Cardiac septum (tissue), 1 donor: ENCODE measurements around the gene TFAM. TPM values are rescaled to one million over a fixed set of nuclear protein-coding genes. Genes with fewer than 3 reads are reported as not detected.
"Not testable (repeated sequence)": the region's sequence is repeated elsewhere in the genome, so short reads cannot be mapped to it uniquely, and the experiment has no call there.

Source experiments
- DNase-seq: peaks from one replicate; pipeline ENCODE4 v3.0.0-alpha.2; 2020; ENCODE audit warnings: low spot score
- intact Hi-C: fragments of 100-400 bp; cut with DNase I; formaldehyde crosslinking; loops from one replicate; pipeline ENCODE4 v1.14.0; 2022
- total RNA-seq: library from RNA; stranded (reverse); fragmentation: NEBNext Ultra II Directional; extraction: Animal tissue kit (Norgen Biotek cat#: 25700); gene quantifications from one replicate; pipeline ENCODE4 v1.2.1, GENCODE V29; 2021
- donor health status: DM: no; HTN: no; CAD: no.

The TFAM gene
- total RNA-seq, 1 donor from 2014 or later = 29.4 TPM

- intact Hi-C loops = loop anchor here (10.0 kb wide), 1 partner anchor 537 kb away; no protein-coding TSS in a partner anchor
- not testable (repeated sequence) for DNase-seq
Measured at GRCh38 chr10:58417902-58418301, 32.7 kb downstream of the TFAM start.

GRCh38 chr10:58424176-58424575 is 39.0 kb downstream of the TFAM start:
- DNase-seq = no peak
- intact Hi-C loops = no loop called here

- DNase-seq, intact Hi-C loops: not testable (repeated sequence)
Measured at GRCh38 chr10:58428436-58428835, 43.2 kb downstream of the TFAM start.

- no peak for DNase-seq
- intact Hi-C loops = no loop called here
Measured at GRCh38 chr10:58431903-58432302, 46.7 kb downstream of the TFAM start.

GRCh38 chr10:58433066-58433465 is 47.9 kb downstream of the TFAM start:
- intact Hi-C loops = no loop called here
- DNase-seq = no peak

- intact Hi-C loops = no loop called here
Measured at GRCh38 chr10:58433571-58433970, 48.4 kb downstream of the TFAM start.

GRCh38 chr10:58435297-58435985 is 50.2 kb downstream of the TFAM start:
- DNase-seq = no peak

More at GRCh38 chr10:58433571-58433970, 48.4 kb downstream of the TFAM start:
- no peak for DNase-seq

GRCh38 chr10:58436071-58436470 is 50.9 kb downstream of the TFAM start:
- intact Hi-C loops = no loop called here
- no peak for DNase-seq

More at GRCh38 chr10:58435297-58435985, 50.2 kb downstream of the TFAM start:
- intact Hi-C loops = no loop called here

- DNase-seq = no peak
- intact Hi-C loops = no loop called here
Measured at GRCh38 chr10:58438340-58438871, 53.2 kb downstream of the TFAM start.

- no peak for DNase-seq
- intact Hi-C loops = no loop called here
Measured at GRCh38 chr10:58438986-58439385, 53.8 kb downstream of the TFAM start.

- intact Hi-C loops = no loop called here
- DNase-seq = no peak
Measured at GRCh38 chr10:58439632-58440364, 54.6 kb downstream of the TFAM start.

GRCh38 chr10:58440484-58440883 is 55.3 kb downstream of the TFAM start:
- DNase-seq = no peak
- intact Hi-C loops = no loop called here

GRCh38 chr10:58444321-58444720 is 59.1 kb downstream of the TFAM start:
- intact Hi-C loops = no loop called here

GRCh38 chr10:58444876-58445275 is 59.7 kb downstream of the TFAM start:
- intact Hi-C loops = no loop called here
- DNase-seq = no peak

More at GRCh38 chr10:58444321-58444720, 59.1 kb downstream of the TFAM start:
- DNase-seq = no peak

- no peak for DNase-seq
- intact Hi-C loops = no loop called here
Measured at GRCh38 chr10:58448121-58448935, 63.1 kb downstream of the TFAM start.

Other genes starting within 250 kb of the TFAM start
- 3.0 TPM for gene IPMK, start 117.5 kb upstream of the TFAM start, total RNA-seq
- gene CISD1, start 116.2 kb upstream of the TFAM start, total RNA-seq = 149 TPM
- 34.7 TPM for gene UBE2D1, start 50.4 kb upstream of the TFAM start, total RNA-seq
- gene BICC1, start 127.5 kb downstream of the TFAM start, total RNA-seq = 6.4 TPM